ENCODE measurements around the gene ZNF407. TPM values are rescaled to one million over a fixed set of nuclear protein-coding genes. Genes with fewer than 3 reads are reported as not detected.
"Not testable (repeated sequence)": the region's sequence is repeated elsewhere in the genome, so short reads cannot be mapped to it uniquely, and the experiment has no call there.

Gene ZNF407
- total RNA-seq, 1 experiment from 2014 or later: 5.7 TPM

DNA sequence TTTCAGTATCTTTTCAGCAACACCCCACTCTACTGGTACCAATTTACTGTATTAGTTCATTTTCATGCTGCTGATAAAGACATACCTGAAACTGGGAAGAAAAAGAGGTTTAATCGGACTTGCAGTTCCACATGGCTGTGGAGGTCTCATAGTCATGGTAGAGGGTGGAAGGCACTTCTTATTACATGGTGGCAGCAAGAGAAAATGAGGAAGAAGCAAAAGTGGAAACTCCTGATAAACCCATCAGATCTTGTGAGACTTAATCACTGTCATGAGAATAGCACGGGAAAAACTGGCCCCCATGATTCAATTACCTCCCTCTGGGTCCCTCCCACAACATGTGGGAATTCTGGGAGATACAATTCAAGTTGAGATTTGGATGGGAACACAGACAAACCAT is 374.1 kb downstream of the ZNF407 start:
- not testable (repeated sequence) for DNase-seq (ENCODE audit: low spot score)

DNA sequence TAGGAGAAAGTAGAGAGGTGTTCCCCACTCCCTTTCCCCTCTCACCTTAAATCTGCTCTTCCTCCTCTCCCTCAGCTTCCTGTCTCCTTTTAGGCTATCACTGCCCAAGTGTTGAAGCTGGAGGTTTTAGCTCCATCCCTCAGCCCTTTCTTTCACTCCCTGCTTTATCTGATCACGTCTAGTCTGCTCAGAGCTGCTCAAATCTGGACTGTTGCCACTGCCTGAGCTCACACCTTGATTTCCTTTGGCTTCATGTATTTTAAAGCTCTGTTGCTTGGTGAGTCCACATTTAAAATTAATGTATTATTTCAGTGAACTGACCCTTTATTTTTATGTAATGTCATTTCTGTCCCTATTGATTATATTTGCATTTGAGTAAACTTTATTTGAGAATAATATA is 374.7 kb downstream of the ZNF407 start:
- DNase-seq (ENCODE audit: low spot score): no peak

DNA sequence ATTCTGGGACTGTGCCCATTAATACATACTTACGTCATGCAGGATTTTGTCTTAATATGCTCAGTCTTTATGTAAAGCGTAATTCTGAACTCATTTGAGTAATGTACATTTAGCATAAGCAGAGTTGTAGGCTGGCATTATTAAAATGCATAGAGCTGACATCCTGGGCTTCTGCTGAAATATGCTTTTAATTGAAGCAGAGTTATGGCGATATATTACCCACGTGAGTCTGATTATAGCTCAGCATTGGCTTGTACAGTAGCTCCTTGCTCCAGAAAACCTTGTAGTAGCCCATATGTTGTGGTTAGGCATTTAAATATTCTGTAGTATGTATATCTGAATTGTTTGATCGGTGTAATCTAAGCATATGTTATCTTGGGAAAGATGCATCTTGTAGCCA is 377.3 kb downstream of the ZNF407 start:
- DNase-seq (ENCODE audit: low spot score): no peak

DNA sequence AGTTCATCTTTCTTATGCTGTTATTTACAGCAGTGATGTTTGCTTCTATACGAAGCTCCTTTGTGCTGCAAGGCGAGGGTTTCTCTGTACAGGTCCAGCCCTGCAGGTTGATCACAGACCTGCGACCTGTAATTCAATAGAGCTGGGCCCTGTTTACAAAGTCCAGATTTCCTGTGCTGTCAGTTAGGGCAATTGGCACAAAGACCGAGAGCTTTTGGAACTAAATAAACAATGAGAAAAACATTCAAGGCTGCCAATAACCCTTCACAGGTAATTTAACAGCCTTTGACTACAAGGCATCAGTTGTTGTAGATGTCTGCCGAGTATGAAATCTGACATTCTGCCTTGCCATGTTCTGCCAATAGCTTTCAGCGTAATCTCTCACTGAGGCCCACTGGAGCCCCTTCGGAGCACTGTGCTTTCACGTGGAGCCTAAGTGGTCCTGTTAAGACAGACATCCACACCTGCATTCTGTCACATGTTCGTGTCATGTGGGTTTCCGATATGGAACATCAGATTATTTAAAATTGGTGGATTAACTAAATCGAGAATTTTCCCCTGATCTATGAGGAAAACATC is 378.8 kb downstream of the ZNF407 start:
- DNase-seq (ENCODE audit: low spot score): no peak

DNA sequence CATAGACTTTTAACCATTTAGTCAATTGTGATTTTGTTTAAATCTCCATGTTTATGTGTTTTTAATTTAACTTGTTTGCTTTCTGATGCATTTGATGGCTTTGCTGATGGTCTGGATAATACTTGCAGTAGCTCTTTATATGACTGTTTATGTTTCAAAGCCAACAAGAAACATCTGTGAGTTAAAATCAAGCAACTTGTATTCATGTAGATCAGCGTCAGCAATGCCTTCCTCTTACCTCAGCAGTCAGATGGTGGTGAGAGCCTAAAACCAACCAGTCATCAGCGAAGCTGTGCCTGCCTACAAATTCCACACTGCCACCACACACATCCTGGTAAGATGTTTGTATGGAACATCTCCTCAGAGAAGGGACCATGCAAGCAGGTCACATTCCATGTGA is 379.4 kb downstream of the ZNF407 start:
- DNase-seq (ENCODE audit: low spot score): no peak

DNA sequence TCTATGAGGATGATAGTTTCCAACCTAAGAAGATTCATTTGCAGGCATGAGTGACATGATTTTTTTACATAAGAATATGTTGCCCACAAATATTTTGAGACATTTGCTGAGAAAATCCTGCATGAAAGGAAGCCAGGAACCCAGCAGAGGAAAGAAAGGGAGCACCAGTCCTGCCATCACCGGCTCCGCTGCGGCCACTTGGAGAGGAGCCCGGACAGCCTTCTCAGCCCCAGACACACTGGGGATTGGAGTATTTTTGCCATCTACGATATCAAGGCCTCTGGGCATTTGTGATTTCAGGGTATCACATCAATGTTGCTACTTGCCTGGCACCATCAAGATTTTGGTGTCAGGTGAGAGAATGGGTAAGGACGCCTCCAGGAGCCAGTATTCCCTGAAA is 383.0 kb downstream of the ZNF407 start:
- DNase-seq (ENCODE audit: low spot score): no peak

DNA sequence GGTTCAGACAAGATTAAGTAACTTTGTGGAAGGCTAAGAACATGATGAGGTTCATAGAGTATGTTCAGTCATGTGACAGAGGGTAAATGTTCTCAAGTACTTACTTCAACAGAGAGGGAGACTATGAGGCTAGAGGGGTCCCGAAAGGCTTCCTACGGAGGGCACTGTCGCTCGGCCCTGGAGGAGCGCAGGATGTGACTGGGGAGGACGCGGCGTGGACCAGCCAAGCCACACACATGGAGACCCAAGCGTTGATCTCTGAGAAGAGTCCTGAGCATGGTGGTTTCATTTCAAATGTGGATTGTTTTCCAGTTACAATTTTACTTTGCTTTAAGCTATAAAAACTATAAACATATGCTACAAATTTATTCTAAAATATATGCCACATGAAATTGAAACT is 383.8 kb downstream of the ZNF407 start:
- DNase-seq (ENCODE audit: low spot score): no peak

DNA sequence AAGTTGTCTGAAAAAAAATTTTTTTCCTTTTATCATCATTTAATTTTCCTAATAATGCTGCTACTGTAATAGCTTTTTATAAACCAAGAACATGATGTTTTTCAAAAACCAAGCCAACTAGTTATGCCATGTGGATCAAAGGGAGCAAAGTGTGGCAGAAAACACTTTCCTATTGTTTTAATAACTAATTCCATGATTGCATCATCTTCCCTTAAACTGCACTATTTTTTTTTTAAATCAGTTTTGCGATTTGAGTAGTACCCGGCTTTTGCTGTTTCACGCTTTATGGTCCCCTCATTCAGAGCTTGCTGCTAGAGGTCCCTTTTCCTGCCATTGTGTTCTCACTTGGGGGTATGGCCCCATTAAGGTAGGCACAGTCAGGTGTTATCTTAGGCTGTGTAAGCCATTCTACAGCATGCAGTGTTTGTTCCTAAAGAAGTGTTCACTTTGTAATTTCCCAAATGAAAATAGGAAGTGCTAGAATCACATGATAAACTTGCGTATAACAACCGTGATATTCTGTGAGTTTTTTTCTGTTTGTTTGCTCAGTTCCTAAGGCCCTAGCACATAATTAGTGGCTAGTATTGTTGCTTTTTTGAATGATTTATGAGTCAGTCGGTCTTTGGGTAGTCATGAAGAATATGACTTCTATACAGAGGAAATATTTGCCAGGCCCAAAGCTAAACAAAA is 385.4 kb downstream of the ZNF407 start:
- DNase-seq (ENCODE audit: low spot score): no peak

DNA sequence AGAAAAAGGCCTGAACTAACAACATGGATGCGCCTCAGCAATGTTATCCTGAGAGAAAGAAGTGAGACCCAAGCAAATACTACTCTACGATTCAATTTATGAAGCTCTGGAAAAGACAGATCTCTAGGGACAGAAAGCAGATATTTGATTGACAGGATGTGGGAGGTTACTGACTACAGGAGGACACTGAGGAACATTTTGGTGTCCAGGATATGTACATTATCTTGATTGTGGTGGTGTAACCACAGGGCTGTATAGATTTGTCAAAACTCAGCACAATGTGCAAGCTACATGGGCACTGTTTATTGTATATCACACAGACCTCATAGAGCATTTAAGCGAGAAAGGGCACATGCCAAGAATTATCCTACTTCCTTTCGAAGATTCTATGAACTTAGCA is 391.5 kb downstream of the ZNF407 start:
- no peak for DNase-seq (ENCODE audit: low spot score)

DNA sequence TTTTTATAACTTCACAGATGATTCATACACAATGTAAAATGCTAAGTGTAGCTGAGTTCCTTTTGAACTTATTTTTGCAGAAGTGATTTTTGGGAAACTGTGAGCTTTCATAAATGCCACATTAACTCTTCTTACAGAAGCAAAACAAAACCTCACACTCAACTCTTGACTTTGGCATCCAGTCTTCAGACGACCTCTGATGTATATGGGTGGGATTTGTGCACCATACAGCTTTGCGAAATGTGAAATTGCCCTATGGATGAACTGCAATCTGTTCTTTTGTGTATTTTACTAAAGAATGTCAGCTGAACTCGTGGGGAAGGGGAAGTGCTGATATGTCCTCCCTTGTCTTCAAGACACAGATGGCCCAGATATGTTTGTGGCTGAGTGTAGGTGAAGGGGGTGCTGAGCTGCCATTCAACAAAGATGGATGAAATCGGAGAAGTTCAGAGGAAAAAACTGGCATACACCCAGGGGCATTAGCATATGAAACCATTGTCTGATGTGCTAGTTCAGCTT is 393.0 kb downstream of the ZNF407 start:
- no peak for DNase-seq (ENCODE audit: low spot score)

DNA sequence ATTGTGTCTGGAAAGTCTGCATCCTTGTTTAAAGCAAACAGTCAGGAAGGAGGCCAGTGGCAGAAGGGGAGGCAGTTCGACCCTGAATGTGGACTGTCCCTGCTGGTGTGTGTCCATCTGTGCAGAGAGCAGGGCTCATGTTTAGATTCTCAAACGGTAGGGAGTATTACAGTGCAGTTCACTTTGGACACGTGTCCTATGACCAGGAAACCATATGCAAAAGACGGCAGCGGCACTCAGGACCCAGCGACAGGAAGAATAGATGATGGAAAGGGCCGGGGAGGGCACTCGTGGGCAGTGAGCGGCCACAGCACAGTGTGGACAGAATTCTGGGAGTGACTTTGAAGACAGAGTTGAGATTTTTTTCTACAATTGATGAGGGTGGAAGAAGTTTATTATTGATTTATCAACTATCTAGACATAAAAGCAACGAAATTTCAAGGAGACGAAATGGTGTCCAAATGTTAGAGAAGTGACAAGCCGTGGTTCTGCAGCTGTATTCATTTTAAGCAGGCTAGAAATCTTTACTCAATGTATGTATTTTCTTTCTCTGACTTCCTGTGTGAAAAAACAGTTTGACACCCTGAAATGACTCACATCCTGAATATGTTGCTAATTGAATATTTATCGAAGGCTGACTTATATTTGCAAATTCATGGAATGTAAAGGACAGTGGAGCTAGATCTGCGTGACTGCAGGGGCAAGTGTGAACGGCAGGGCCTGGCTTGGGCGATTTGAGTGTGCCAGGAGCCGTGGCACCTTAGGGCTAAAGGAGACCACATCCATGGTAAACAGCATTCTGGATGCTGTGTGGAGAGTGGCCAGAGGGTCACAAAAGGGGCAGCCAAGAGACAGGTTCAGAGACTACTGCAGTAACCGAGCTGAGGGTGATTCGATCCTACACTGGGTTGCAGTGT is 397.1 kb downstream of the ZNF407 start:
- peak; percentile 8 for DNase-seq (ENCODE audit: low spot score)

DNA sequence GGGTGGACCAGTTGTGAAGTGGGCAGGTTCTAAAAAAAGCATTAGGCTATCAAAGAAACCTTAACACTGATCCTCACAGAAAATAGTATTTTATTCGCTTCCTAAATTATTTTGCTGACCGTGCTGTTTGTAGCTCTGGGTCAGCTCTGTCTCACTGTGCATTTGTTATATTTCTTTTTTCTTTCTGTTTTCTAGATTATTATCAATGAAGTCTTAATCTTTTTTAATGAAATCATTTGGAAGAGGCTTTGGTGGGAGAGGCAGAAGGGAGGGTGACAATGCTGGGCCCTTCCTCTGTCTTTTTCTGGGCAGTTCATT is 397.7 kb downstream of the ZNF407 start:
- DNase-seq (ENCODE audit: low spot score): no peak

DNA sequence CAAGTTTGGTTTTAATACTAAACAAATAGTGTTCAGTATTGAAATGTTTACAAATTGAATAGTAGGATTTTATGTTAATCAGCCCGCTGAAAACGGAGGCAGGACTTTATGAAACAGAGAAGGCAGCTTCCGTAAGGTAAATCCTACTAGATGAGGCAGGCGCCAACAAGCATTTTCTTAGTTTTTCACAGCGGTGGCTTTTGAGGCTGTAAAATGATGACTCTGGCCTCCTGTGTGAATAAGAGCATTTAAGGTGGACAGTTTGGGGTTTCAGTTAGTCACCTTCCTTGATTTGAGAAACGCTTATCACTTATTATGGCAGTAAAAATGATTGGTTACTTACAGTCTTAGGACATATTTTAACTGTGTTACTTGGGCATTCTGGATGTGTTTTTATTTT is 398.4 kb downstream of the ZNF407 start:
- DNase-seq (ENCODE audit: low spot score): no peak

DNA sequence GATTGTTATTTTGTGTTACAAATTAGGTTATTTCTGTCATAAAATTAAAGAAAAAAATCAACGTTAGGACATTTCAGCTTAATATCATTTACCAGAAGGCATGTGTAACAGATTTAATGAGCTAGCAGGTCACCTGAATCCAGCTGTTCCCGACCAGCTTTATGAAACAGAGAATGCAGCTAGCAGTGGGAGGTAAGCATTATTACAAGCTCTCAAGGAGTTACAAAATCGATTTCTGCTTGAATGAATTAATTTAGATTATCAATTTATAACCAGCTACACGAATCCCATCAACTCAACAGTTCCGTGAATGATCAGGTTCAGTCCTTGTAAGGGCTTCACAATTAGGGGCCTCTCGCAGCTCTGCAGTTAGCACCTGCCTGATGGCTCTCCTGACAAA is 399.3 kb downstream of the ZNF407 start:
- no peak for DNase-seq (ENCODE audit: low spot score)

DNA sequence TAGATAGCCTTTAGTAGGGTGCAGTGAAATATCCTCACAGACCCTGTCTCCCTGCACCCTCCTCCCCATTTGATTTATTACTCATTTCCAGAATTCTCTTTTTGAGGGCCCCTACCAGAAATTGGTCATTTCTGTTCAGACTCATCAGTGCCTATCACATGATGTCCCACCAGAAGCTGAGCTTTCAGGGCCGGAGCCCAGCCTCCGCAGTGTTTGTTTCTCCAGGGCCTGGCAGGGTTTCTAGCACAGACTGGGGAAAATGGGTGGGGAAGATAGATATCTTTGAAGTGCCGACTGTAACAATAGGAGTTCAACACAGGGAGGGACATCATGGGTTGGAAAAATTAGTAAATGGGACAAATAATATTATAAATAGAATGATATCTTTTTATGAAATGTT is 403.2 kb downstream of the ZNF407 start:
- no peak for DNase-seq (ENCODE audit: low spot score)

DNA sequence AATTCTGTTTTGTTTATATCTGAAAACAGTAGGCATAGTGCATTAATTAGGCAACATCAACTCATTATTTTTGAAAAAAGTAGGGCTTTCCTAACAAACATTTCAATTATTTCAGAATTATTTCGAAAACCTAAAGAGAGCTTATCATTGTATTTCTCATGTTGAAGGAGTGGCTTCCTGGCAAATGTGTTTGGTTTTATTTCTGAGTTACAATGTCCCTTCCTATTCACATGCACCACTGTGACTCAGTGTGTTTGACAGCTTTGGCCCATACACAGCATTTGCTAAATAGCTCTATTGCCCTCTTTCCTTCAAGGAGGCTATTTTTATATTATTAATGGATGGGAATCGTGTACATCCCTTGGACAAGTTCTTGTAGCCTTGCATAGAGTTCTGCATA is 405.4 kb downstream of the ZNF407 start:
- DNase-seq (ENCODE audit: low spot score): no peak

DNA sequence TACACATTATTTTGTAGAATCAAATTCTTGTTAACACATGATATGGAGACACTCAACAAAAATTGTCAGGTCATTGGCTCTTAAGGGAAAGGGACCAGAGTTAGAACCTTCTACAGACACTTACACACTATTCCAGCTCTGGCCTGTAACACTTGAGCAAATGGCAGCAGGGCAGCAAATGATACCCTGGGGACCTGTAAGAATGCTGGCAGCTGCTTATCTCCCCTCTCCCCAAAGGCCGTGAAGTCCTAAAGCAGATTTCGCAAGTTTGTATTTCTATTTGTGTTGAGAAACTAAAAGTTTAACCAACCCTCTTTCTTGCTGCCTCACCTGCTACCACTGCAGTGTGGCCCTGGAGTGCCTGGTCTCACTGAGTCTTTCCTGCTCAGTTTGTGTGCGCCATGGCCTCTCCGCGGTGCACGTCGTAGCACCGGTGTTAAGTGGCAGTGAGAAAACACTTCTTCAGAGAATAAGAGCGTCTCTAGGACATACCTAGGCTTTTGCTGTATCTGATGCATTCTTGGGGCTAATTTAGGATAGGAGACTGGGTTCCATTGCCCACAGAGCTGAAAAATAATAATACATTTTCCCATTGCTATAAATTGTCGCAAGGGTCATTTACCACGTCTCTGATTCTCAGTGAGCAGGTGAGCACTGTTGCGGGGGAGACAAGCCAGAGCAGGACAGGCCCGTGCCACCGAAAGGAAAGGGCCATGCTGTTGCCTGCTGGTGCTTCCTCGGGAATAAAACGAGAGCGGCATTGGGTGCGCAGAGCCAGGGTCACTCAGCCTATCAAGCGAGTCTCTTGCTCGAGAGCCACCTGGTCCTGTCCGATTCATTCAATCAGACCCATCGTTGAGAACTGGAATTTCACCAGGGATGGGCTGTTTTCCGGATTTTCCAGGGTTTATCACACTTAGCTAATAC is 406.4 kb downstream of the ZNF407 start:
- no peak for DNase-seq (ENCODE audit: low spot score)

DNA sequence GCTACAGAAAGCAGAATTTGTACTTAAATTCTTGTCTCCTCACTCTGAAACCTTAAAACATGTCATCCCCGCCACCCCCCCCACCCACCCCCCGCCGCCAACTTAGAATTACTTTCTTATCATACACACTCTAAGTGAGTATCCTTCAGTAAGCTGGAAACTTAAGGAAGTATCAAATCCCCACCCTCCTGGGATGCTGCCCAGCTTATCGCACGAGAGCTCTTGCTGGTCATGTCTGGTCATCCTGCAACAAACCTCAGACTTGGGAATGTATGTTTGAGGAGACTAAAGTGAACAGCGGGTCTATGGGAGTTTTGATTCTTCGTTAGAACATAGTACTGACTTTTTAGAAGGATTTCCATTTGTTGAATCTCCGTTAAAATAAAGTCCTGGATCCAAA is 408.0 kb downstream of the ZNF407 start:
- DNase-seq (ENCODE audit: low spot score): no peak

DNA sequence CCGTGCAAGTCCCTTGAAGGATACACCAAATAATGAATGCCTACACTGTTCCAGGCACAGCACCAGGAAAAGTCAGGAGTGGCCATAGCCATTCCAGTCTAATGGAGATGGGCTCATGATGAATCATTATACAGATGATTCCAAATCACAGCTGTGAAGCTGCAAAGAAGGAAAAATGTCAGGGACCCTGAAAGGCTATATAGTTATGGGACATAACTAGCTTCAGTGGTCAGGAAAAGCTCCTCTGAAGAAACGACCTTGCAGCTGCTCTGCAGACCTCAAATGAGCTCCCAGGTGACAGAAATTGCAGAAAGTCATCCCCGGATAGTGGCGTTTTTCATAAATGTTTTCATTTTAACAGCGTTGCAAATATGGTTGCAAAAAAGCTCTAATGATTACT is 410.5 kb downstream of the ZNF407 start:
- no peak for DNase-seq (ENCODE audit: low spot score)

DNA sequence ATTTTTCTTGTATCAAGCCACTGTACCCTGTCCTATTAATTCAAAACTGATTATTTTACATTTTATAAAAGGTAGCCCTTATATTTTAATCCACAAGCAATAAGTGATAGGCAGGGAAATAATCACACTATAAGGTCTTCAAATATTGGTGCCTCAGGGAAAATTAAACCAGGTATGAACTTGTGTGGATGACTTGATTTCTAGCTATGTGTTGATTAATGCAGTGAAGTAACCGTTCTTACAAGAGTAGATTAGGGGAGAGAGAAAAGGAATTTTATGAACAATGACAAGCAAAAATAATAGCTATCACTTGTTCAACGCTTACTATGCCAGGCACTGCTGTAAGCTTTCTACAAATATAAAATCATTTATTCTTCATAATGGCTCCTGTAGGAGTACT is 411.6 kb downstream of the ZNF407 start:
- DNase-seq (ENCODE audit: low spot score): no peak

DNA sequence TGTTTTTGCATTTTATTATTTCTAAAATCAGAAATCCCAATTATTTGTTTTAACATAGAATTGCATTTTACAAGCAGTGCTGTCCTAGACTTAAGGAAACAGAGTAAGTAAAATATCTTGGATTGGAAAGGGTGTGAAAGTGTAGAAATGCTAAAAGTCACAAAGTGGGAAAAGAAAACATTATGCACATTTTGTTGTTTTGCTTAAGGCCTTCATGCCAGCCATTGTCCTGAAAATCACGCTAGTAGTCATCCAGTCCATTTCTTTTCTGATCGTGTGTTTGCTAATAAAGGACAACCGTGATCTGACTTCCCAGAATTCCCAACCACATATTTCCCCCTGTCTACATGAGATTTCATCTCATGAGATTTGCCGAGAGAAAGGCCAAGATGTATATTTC is 412.2 kb downstream of the ZNF407 start:
- DNase-seq (ENCODE audit: low spot score): no peak

DNA sequence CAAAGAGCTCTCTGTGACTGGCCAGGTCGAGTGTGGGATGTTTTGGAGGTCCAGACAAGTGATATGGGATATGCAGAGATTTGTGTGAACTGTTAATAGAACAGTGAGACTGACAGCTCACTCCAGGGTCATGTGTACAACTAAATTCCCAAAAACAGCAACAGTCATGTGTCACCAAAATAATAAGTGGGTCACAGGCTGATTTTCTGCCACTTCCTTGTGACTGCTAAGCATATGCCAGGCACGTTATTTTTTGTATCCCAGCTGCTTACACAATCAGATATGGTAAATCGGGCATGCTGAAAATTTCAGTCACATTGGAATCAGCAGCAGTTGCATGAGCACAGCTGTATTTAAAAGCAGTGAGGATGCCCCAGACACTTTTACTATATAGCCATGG is 412.6 kb downstream of the ZNF407 start:
- DNase-seq (ENCODE audit: low spot score): no peak
